Iris pigment epithelial cell (primary cell): ENCODE results near the gene ZNF287.

ENCODE experiments used
- DNase-seq: peaks from one replicate; pipeline ENCODE4 v3.0.0-alpha.2; 2011; ENCODE audit warnings: low read depth

ZNF287 gene

GRCh38 chr17:16516594-16517051 is 52.4 kb downstream of the ZNF287 start:
- DNase-seq: peak; percentile 65

GRCh38 chr17:16515933-16516332 is 53.1 kb downstream of the ZNF287 start:
- DNase-seq: no peak

- DNase-seq: no peak
Observed at GRCh38 chr17:16513873-16514272, 55.1 kb downstream of the ZNF287 start.

GRCh38 chr17:16512011-16512410 is 57.0 kb downstream of the ZNF287 start:
- DNase-seq: no peak

- no peak for DNase-seq
Observed at GRCh38 chr17:16511593-16511992, 57.4 kb downstream of the ZNF287 start.

- no peak for DNase-seq
Observed at GRCh38 chr17:16507918-16508533, 61.0 kb downstream of the ZNF287 start.

GRCh38 chr17:16506188-16506587 is 62.8 kb downstream of the ZNF287 start:
- no peak for DNase-seq

GRCh38 chr17:16504984-16505383 is 64.0 kb downstream of the ZNF287 start:
- no peak for DNase-seq
